Measurements from ENCODE around the gene EVI5. TPM values are rescaled to one million over a fixed set of nuclear protein-coding genes. Genes with fewer than 3 reads are reported as not detected.
"Not testable (repeated sequence)": the region's sequence is repeated elsewhere in the genome, so short reads cannot be mapped to it uniquely, and the experiment has no call there.

EVI5 gene
- total RNA-seq, 1 donor from 2014 or later, result 77.7 TPM

GRCh38 chr1:92711473-92712165 is 73.3 kb downstream of the EVI5 start:
- no peak for ATAC-seq
- no peak for DNase-seq (ENCODE audit: low spot score)
- intact Hi-C loops (cut with DNase I), result no loop called here

- intact Hi-C loops (cut with DNase I), result no loop called here
- DNase-seq (ENCODE audit: low spot score), result no peak
- ATAC-seq, result no peak
Observed at GRCh38 chr1:92709738-92710137, 75.2 kb downstream of the EVI5 start.

GRCh38 chr1:92708368-92708950 is 76.4 kb downstream of the EVI5 start:
- no peak for DNase-seq (ENCODE audit: low spot score)
- no peak for ATAC-seq
- intact Hi-C loops (cut with DNase I), result no loop called here

- ATAC-seq (no peak), DNase-seq (ENCODE audit: low spot score) (no peak)
- intact Hi-C loops (cut with DNase I), result no loop called here
Observed at GRCh38 chr1:92707709-92708108, 77.2 kb downstream of the EVI5 start.

- ATAC-seq (no peak), DNase-seq (ENCODE audit: low spot score) (no peak)
- intact Hi-C loops (cut with DNase I), result no loop called here
Observed at GRCh38 chr1:92707292-92707691, 77.6 kb downstream of the EVI5 start.

- ATAC-seq (no peak), DNase-seq (ENCODE audit: low spot score) (no peak)
- intact Hi-C loops (cut with DNase I), result no loop called here
Observed at GRCh38 chr1:92705446-92705845, 79.5 kb downstream of the EVI5 start.

- ATAC-seq (no peak), DNase-seq (ENCODE audit: low spot score) (no peak)
- intact Hi-C loops (cut with DNase I), result no loop called here
Observed at GRCh38 chr1:92701147-92701546, 83.8 kb downstream of the EVI5 start.

GRCh38 chr1:92698932-92699331 is 86.0 kb downstream of the EVI5 start:
- ATAC-seq, result no peak
- intact Hi-C loops (cut with DNase I), result no loop called here

GRCh38 chr1:92695104-92695503 is 89.8 kb downstream of the EVI5 start:
- ATAC-seq, result no peak
- intact Hi-C loops (cut with DNase I), result no loop called here
- DNase-seq (ENCODE audit: low spot score), result no peak

More at GRCh38 chr1:92698932-92699331, 86.0 kb downstream of the EVI5 start:
- DNase-seq (ENCODE audit: low spot score), result no peak

- ATAC-seq, result no peak
- intact Hi-C loops (cut with DNase I), result no loop called here
Observed at GRCh38 chr1:92691925-92692324, 93.0 kb downstream of the EVI5 start.

GRCh38 chr1:92690212-92690906 is 94.5 kb downstream of the EVI5 start:
- intact Hi-C loops (cut with DNase I), result no loop called here
- no peak for ATAC-seq
- DNase-seq (ENCODE audit: low spot score), result no peak

More at GRCh38 chr1:92691925-92692324, 93.0 kb downstream of the EVI5 start:
- DNase-seq (ENCODE audit: low spot score), result no peak

GRCh38 chr1:92679980-92680379 is 104.9 kb downstream of the EVI5 start:
- no peak for ATAC-seq
- no peak for DNase-seq (ENCODE audit: low spot score)
- intact Hi-C loops (cut with DNase I), result no loop called here

- no peak for ATAC-seq
Observed at GRCh38 chr1:92663775-92664174, 121.1 kb downstream of the EVI5 start.

GRCh38 chr1:92662048-92662447 is 122.9 kb downstream of the EVI5 start:
- ATAC-seq, result no peak
- no peak for DNase-seq (ENCODE audit: low spot score)
- intact Hi-C loops (cut with DNase I), result no loop called here

More at GRCh38 chr1:92663775-92664174, 121.1 kb downstream of the EVI5 start:
- intact Hi-C loops (cut with DNase I), result no loop called here
- no peak for DNase-seq (ENCODE audit: low spot score)

- intact Hi-C loops (cut with DNase I), result no loop called here
- DNase-seq (ENCODE audit: low spot score), result no peak
- no peak for ATAC-seq
Observed at GRCh38 chr1:92657701-92658100, 127.2 kb downstream of the EVI5 start.

GRCh38 chr1:92655197-92655801 is 129.6 kb downstream of the EVI5 start:
- ATAC-seq (no peak), DNase-seq (ENCODE audit: low spot score) (no peak)
- intact Hi-C loops (cut with DNase I), result no loop called here

- intact Hi-C loops (cut with DNase I), result no loop called here
- ATAC-seq (no peak), DNase-seq (ENCODE audit: low spot score) (no peak)
Observed at GRCh38 chr1:92653605-92654381, 131.1 kb downstream of the EVI5 start.

GRCh38 chr1:92640686-92641085 is 144.2 kb downstream of the EVI5 start:
- ATAC-seq; intact Hi-C loops (cut with DNase I): not testable (repeated sequence)

GRCh38 chr1:92638498-92638897 is 146.4 kb downstream of the EVI5 start:
- DNase-seq (ENCODE audit: low spot score) (no peak), ATAC-seq (no peak)
- intact Hi-C loops (cut with DNase I), result no loop called here

More at GRCh38 chr1:92640686-92641085, 144.2 kb downstream of the EVI5 start:
- not testable (repeated sequence) for DNase-seq (ENCODE audit: low spot score)

Data from sciatic nerve (tissue), 2 donors.